Measurements from ENCODE around the gene OPCML.
"Not testable (repeated sequence)": the region's sequence is repeated elsewhere in the genome, so short reads cannot be mapped to it uniquely, and the experiment has no call there.

The OPCML gene

DNA sequence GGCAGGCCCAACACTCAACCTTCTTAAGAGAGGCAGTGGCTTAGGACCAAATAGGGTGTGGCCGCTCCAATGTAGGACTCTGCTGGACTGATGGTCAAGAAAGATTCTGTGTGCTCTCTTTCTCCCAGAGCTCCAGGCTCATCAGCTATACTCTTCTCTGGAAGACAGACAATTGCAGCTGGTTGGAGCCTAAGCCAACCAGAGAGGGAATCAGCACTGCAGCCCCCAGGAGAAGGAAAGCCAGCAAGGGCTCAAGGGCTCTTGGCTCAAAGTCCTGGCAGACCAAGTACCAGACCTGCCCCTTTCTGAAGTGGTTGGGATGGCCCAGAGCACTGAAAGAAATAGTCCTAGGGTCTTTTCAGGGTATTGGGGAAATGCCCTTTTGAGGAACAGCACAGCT lies 1084.5 kb downstream of the OPCML start:
- DNase-seq = no peak

DNA sequence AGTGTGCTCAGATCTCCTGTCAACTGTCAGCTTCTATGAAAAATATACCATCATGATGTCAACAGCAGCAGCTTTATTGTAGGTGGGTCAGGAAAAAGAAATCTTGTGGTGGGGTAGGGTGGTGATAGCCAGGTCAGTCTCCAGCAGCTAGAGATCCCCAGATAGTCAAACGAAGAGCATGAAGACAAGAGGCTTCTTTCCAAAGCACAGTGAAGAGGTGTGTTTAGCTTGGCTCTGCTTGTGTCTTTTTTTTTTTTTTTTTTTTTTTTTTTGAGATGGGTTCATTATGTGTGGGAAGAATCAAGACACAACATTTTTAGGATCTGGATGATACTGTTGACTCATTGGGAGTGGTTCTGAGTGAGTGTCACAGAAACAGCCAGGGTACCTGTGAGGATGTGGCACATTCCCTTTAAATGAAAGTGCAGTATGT lies 1086.4 kb downstream of the OPCML start:
- no peak for DNase-seq

DNA sequence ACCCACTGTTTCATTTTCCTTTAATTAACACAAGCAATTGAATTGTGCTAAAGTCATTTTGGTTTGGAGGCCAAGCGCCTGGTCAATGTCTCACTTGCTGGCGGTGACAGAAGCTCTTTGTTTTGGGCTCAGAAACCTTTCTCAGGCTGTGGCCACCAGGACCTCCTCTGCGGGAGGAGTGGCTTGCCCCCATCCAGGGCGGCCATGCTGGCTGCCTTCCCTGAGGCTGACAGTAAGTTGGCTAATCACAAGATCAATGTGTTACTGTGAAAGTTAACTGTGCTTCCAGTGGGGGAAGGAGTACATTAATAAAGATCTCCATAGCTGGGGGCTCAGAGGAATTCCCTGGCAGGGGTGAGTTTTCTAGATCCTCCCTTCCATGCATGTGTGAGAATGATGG lies 1087.4 kb downstream of the OPCML start:
- DNase-seq = no peak

DNA sequence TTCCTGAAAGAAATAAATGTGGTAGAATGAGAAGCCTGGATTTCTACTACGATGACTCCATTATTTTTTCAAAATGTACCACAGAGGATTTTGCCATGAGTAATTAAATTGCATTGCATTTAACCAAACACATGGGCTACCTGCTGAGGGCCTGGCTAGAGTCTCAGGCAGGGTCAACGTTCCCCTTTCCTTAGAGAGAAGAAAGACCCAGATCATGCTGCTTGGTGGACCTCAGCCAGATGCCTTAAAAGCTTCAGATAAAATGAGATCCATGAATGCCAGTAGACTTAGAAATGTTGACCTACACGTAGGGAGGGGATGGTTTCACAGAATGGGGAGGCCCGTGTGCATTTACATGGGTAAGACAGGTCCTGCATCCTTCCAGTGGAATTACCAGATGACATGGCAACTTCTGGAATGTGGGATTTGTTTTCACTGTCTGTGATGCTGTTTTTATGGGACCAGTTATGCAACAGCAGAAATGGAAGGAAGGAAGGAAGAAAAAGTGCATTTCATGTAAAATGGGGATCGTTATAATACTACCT lies 1092.5 kb downstream of the OPCML start:
- DNase-seq = no peak

DNA sequence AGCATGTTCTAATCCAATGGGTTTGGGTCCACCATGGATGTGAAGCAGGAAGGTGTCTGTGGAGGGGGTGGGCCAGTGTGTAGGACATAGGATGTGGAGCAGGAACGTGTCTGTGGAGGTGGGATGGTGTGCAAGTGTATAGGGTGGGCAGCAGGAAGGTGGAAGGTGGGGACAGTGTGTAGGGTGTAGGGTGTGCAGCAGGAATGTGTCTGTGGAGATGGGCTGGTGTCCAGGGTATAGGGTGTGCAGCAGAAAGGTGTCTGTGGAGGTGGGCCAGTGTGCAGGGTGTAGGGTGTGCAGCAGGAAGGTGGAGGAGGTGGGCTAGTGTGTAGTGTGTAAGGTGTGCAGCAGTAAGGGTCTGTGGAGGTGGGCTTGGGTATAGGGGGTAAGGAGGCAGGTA lies 1093.9 kb downstream of the OPCML start:
- no peak for DNase-seq

DNA sequence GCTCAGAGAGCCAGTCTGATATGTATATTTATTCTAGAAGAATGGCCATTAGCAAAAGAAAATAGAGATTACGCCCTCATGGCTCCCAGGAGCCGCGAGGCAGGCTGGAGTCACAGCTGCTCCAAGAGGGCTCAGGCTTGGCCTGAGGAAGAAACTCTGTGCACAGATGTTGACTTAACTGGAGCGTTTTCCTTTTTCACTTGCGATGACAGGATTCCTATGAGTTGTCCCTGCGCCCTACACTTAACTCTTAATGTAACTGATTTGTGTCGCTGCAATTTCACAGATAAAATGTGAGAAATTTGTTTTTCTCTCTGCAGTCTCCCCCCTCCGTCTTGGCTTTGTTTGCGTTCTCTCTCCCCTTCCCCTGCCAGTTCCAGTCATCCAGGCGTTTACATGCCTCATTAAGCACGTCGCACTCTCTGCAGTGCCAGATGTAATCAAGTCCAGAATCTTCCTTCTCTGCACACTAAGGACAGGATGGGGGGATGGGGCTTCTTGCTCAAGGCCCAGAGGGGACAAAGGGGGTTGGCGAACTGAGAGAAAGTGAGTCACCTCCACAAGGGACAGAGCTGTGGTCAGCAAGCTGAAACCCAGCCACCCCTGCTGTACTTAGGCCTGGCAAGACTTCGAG lies 1101.8 kb downstream of the OPCML start:
- peak; percentile 53 for DNase-seq

DNA sequence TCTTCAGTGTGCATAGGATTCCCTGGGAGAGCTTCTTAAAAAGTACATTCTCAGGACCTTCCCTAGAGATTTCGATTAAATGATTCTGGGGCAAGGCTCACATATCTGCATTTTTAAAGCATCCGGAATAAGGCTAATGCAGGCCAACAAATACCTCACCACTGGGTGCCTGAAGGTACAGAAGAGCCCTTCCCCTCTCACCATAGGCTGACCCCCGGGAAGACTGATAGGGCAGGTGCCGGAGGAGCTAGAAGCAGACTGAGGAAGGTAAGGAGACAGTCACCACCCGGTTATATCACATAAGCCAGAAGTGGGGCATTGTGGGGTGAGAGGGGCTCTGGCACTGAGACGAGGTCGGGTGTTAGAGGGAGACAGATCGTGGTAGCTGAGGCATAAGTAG lies 1102.6 kb downstream of the OPCML start:
- DNase-seq = no peak

DNA sequence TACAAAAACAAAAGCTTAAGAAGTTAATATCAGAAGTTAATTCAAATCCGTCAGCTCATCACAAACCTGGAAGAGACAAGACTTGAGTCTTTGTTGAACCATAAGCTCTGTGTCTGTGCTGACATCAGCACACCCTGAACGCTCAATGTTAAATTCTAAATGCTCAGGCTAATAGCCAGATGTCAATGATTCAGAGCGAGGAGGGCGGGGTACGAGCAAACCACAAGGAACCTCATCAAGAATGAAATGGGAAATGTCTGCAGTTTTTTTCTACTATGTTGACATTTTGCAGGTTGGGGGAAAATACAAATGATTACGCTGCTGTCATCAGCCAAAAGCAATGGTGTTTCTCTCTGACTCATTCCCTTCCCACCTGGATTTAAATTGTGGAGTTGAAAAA lies 1104.7 kb downstream of the OPCML start:
- no peak for DNase-seq

DNA sequence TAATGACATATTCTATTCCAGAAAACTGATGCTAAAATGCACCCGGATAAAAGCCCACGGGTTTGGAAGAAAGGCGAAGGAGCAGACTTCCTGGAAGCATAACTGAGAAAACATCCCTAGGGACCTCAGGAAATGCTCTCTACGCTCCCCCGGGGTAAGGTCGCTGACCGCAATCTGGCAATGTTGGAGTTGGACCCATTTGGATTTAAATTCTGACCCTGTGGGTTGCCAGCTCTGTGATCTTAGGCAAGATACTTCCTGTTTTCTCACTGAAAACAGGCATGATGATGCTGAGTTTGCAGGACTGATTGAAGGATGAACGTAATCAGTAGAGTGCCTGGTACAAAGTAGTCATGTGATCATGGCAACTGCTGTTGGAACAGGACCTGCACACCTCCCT lies 1107.9 kb downstream of the OPCML start:
- DNase-seq = no peak

DNA sequence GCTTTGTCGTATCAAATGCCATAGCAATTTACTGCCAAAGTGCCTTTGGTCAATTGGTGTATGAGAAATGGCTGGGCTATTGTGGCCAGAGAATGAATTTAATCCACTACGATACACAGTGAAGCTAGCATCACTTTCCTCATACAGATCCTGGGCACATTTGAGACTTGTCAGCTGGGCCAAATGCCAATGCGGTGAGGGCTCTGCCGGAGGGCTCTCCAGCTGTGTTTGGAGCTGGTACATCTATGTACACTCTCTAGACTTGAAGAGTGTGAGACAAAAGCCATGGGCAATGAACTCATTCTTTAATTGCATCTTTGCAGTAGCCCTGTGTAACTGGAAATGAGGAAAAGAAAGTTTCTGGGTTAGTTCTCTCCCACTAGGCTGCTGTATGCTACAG lies 1109.0 kb downstream of the OPCML start:
- peak; percentile 50 for DNase-seq

DNA sequence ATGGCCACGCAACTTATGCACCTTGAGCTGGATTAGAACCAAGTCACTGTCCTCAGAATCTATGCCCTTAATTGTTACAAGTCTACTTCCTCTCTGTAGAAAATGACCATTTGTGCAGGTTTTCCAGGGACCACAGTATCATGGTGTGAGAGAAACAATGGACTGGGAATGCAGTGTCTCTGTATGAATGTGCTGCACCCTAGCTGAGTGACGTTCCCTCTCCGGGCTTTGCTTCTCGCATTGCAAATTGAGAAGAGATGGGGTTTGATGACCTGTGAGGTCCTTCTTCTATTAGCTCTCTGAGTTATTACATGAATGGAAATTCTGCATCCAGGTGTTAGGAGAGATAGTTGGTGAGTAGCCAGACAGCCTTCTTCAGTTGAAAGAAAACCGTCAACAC lies 1109.6 kb downstream of the OPCML start:
- DNase-seq = no peak

DNA sequence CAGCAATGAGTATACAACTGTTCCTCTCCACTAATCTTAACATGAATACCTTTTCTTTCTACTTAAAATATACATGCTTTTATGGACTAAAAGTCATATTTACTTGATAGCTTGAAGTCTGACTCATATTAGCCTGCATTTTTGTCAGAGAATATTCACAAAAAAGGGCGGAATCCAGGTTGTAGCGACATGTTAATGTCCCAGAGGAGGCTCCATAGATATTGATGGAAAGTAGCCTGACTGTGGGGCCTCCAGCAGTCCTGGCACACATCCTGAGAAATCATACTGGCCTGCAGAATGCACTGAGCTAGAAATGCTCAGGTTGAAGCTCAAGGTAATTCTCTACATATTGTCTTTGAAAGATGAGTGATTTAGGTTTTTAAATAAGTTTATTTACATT lies 1110.7 kb downstream of the OPCML start:
- DNase-seq = no peak

DNA sequence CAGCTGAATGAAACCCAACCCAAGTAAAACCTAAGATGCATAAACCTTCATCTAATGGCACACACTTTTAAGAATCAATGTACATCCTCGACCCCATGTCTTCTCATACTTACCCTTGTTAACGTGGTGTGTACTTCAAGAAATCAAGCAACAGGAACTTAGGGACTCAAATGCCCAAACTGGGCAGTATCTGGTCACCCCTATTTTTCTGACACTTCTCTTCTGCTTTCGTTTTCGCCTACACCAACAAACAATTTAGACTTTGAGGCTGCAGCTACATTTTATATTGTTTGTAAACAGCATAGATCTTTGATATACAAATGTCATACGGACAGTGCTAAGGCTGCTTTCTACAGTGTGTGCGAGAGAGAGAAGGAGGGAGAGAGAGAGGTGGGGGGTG lies 1117.8 kb downstream of the OPCML start:
- no peak for DNase-seq

DNA sequence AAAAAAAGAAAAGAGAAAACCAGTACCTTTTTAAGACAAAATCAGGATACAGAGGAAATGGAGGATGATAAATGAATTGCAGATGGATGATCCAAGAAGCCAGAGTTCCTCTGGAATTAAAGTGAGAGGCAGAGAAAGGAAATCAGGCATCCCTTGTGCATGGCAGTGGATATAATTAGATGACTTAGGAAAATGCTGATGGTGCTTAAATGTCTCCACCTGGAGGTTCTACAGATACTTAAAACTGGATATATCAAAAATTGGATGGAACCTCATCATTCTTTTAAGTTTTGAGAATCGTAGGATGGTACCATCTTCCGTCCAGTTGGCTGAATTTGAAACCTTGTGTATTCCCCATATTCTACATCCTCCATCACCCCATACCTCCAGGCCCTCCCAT lies 1121.9 kb downstream of the OPCML start:
- no peak for DNase-seq

DNA sequence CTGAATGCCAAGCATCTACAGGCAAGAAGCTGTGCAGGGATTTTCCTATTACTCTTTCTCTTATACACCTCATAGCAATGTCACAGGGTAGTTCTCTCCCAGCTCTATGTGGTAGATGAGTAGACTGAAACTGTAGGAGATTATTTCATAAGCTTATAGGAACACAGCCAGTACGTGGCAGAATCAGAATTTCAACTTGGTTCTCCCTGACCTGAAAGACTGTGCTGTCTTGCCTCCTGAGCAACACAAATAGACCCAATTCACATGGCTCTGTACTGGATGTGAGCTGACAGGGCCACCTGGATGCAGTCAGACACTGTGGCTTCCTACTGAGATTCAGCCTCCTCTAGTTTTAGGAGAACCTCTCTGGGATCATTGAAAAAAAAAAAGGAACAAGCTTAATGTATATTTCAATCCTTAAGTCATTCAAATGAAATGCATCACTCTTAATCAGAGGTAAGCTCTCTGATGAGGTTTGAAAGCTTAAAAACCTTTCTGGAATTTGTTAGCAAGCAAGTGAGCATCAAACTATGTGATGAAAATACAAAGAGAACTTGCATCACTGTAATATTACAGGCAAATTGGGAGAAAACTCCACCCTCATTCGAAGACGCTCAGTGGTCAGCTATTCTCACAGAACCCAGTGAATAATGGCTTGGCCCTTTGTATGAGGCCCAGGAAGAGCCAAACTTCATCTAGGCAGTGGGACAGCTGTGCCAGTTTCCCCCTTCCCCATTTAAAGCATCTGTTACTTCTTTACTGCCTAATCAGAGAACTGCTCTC lies 1122.5 kb downstream of the OPCML start:
- no peak for DNase-seq

DNA sequence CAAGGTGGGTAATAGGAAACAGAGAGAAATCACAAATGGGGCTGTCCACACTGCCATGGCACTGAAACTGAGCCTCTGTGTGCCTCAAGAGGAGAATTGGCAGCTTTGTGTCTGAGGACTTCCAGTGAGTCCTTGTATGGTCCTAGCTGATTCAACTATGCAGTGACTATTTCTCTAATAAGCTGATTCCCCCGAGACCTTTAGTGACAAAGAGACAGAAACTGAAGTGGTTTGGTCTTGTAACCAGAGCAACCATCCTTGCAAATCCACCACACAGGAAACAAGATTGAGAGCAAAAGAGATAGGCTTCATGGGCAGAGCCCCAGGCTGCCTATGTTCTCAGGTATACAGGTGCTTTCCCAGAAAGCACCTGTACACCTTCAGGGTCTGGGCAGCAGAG lies 1123.4 kb downstream of the OPCML start:
- DNase-seq = no peak

DNA sequence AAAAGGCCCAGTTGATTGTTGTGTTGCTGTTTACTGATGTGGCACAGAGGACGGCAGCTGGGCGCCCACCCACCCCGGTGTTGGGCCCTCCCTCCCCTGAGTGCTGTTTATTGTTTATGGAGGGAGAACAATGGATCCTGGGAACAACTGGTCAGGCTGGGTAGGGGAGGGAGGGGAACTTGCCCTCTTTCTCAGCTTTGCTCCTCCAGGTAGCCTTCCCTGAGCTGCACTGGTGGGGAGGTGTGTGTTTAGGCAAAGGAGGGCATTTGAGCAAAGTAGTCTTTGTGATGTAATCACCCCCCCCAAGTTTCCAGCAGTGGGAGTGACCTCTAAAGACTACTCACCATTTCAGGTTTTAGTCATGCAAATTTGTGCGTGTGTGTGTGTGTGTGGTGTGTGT lies 1126.6 kb downstream of the OPCML start:
- DNase-seq = peak; percentile 70

DNA sequence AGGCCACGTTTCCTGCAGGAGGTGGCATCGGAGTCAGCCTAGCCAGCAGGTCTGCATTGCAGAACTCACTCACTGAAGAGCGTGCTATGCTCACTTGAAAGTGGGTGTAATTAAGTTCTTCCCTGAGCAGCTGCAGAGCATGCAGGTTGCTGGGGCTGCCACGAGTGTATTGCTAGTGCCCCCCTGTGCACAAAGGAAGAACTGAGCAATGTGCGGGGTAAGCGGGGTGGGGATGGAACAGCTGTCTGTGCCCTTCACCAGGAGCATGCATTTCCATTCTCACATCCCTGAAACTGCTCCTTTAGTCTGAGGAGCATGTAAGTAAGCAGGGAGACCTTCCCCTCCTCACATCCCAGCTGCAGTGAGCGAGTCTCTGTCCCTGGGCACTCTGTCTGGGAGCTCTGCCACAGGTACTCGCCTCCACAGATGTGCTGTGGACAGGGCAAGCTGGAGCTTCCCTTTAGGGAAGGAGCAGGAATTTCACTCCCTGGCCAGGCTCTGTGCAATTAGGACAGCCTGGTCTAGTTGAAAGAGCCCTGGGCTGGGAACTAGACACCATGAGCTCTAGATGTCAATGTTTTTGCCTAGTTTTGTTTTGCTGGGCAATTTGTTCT lies 1130.1 kb downstream of the OPCML start:
- peak; percentile 89 for DNase-seq

DNA sequence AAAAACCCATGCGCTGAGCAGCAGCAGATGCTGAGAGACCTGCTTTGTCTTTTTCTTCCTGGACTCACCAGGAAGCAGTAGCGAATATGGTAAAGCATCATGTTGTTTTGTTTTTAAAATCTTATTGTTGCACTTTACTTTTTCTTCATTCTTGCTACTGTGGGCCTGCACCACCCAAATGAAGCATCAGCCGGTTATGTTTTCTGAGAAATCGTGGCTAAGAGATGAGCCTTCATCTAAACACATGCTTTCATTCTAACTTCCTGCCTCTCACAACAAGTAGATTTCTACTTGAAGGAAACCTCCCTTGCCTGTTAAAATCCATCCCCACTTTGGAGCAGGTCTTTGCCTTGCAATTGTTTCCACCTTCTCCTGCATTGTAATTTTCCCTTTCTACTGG lies 1136.0 kb downstream of the OPCML start:
- DNase-seq = no peak

DNA sequence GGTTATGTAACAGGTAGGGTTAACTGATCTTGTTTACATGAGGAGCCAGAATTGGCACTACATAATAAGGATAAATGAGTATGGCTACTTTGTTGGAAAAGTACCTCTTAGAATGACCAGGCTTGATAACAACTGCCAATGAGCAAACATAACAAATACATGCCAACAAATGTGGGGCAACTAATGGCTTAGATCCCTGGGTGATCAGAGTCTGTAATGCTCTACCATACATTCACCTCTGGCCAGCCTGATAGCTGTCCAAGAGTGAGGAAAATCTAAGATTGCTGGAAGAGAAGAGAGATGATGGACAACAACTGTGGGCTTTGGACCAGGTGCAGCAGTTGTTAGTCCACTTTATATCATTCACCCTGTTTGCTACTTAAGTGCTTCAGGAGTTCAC lies 1136.9 kb downstream of the OPCML start:
- no peak for DNase-seq

DNA sequence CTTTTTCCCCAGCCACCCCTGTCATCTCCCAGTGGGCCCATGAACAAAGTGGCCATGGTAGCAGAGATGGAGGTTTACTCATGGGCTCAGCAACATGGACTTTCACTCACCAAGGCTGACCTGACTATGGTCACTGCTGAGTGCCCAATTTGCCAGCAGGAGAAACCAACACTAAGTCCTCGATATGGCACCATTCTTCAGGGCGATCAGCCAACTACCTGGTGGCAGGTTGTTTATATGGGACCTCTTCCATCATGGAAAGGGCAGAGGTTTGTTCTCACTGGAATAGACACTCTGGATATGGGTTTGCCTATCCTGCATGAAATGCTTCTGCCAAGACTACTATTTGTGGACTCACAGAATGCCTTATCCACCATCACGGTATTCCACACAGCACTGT lies 1152.8 kb downstream of the OPCML start:
- no peak for DNase-seq

DNA sequence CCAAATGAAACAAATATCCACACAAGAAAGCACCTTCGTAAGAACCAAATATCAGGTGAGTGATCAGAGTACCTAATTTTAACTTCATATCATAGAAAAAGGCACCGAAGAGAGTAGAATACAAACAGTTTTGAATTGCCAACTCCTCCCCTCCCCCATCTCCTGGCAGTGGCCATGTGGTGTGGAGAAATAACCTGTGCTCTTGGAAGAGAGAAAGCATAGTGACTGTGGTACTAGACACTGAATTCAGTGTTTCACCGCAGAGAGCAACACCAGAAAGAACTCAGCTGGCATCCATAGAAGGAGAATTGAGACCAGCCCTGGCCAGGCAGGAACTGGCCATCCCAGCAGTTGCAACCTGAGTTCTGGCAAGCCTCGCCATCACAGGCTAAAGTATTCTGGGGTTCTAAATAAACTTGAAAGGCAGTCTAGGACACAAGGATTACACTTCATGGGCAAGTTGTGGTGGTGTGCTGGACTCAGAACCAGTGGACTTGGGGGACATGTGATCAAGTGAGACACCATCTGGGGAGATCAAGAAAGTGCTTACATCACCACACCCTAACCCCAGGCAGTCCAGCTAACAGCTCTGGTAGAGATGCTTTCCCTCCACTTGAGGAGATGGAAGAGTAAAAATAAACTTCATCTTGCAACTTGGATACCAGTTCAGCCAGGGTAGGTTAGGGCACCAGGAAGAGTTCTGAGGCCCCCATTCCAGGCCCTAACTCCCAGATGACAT lies 1158.7 kb downstream of the OPCML start:
- DNase-seq = peak; percentile 15

DNA sequence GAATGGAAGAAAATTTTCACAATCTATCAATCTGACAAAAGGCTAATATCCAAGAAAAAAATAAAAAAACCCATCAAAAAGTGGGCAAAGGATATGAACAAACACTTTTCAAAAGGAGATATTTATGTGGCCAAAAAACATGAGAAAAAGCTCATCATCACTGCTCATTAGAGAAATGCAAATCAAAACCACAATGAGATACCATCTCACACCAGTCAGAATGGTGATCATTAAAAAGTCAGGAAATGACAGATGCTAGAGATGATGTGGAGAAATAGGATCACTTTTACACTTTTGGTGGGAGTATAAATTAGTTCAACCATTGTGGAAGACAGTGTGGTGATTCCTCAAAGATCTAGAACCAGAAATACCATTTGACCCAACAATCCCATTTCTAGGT lies 1162.2 kb downstream of the OPCML start:
- DNase-seq = not testable (repeated sequence)
